Measurements from ENCODE around the gene KCTD15.
"Not testable (repeated sequence)": the region's sequence is repeated elsewhere in the genome, so short reads cannot be mapped to it uniquely, and the experiment has no call there.

Gene KCTD15

GRCh38 chr19:33814181-33815165 is 17.8 kb downstream of the KCTD15 start:
- no peak overlapping the region for H3K4me3 ChIP-seq (ENCODE audit: low read length)

GRCh38 chr19:33815380-33816340 is 19.0 kb downstream of the KCTD15 start:
- TF ChIP-seq, protein P1, sequence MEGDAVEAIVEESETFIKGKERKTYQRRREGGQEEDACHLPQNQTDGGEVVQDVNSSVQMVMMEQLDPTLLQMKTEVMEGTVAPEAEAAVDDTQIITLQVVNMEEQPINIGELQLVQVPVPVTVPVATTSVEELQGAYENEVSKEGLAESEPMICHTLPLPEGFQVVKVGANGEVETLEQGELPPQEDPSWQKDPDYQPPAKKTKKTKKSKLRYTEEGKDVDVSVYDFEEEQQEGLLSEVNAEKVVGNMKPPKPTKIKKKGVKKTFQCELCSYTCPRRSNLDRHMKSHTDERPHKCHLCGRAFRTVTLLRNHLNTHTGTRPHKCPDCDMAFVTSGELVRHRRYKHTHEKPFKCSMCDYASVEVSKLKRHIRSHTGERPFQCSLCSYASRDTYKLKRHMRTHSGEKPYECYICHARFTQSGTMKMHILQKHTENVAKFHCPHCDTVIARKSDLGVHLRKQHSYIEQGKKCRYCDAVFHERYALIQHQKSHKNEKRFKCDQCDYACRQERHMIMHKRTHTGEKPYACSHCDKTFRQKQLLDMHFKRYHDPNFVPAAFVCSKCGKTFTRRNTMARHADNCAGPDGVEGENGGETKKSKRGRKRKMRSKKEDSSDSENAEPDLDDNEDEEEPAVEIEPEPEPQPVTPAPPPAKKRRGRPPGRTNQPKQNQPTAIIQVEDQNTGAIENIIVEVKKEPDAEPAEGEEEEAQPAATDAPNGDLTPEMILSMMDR (conservative IDR thresholded peaks at IDR 0.05; ENCODE audit: low read depth, low read length), result no peak
- H3K4me3 ChIP-seq (ENCODE audit: low read length), result no peak overlapping the region
- no peak for DNase-seq (ENCODE audit: low read depth)

More at GRCh38 chr19:33814181-33815165, 17.8 kb downstream of the KCTD15 start:
- DNase-seq (ENCODE audit: low read depth), result no peak
- TF ChIP-seq, protein P1 (conservative IDR thresholded peaks at IDR 0.05; ENCODE audit: low read depth, low read length), result no peak

GRCh38 chr19:33818411-33818810 is 21.7 kb downstream of the KCTD15 start:
- TF ChIP-seq, protein P1 (conservative IDR thresholded peaks at IDR 0.05; ENCODE audit: low read depth, low read length), result no peak
- no peak overlapping the region for H3K4me3 ChIP-seq (ENCODE audit: low read length)
- DNase-seq (ENCODE audit: low read depth), result no peak

- DNase-seq (ENCODE audit: low read depth); H3K4me3 ChIP-seq (ENCODE audit: low read length): not testable (repeated sequence)
Measured at GRCh38 chr19:33819078-33819477, 22.4 kb downstream of the KCTD15 start.

- TF ChIP-seq, protein P1 (conservative IDR thresholded peaks at IDR 0.05; ENCODE audit: low read depth, low read length), result no peak
- DNase-seq (ENCODE audit: low read depth), result no peak
- H3K4me3 ChIP-seq (ENCODE audit: low read length), result peak overlapping the region; percentile 40
Measured at GRCh38 chr19:33819506-33819879, 22.8 kb downstream of the KCTD15 start.

DNA sequence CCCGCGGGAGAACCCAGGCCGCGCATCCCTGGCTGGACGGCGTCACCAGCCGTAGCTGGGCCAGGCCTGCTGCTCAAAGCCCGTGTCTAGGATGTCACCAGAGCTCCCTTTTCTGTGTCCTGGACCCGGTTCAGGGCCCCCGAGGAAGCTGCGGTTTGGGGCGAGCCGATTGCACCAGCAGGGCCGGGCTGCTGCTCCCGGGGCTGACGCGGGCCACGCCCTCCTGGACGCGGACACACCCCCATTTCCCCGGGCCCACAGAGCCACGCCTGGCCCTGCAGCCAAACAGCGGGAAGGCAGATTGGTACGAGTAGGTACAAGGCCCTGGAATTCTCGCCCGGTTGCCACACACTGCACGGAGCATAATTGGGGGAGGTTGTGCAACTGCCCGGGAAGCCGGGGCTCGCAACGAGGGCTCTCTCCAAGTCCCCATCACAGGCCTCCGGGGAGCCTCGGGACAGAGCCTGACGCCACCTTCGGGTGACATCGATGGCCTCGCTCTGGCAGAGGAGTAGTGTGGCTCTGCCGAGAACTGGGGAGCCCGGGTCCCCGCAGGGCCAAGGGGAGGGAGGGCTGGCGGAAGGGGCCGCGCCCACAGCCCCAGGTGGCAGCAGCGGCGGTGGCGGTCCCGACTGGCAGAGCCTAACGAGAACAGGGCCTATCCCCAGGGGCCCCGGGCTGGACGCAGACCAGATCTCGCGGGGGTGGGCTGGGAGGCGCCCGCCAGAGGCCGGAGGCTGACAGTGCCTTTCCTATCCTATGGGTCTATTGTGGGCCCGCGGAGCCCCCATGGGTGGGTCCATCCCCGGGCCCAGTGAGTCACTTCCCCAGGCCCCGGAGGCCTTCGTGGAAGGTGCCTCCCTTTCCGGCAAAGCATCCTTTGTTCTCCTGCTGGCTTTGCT is 23.5 kb downstream of the KCTD15 start:
- peak; percentile 62 for DNase-seq (ENCODE audit: low read depth)
- TF ChIP-seq, protein P1 (conservative IDR thresholded peaks at IDR 0.05; ENCODE audit: low read depth, low read length), result no peak
- peak overlapping the region; percentile 40 for H3K4me3 ChIP-seq (ENCODE audit: low read length)
